HEK293 (cell line): ENCODE results near the gene CHKA.
A peak's percentile ranks its signal among the peaks of the same experiment; 100 is the strongest.

Experiments used
- CTCF ChIA-PET: fragments of 350-600 bp; formaldehyde crosslinking; extraction: SDS; loops from one replicate; lab custom pipeline; 2021; ENCODE audit warnings: antibody characterized with exemption; lab: Yijun Ruan, JAX
- POLR2A ChIA-PET: fragments of 300-600 bp; formaldehyde crosslinking; extraction: SDS; loops from one replicate; lab custom pipeline; 2020; ENCODE audit warnings: antibody characterized with exemption, inconsistent platforms; lab: Yijun Ruan, JAX
- H3K27ac ChIP-seq: fragments of 200-500 bp; sonication (Bioruptor generic); 2 replicates; pipeline ENCODE4 v1.5.1; 2014; ENCODE audit warnings: low read depth, low read length, control low read depth, inconsistent platforms; ENCODE audit errors: extremely low read depth
- H3K36me3 ChIP-seq, 2 experiments: fragments of 200-500 bp in 1 of 2; sonication (Bioruptor generic) in 1 of 2; 1 replicate in 1 of 2; 2 replicates in 1 of 2; pipeline ENCODE4 v1.5.1; 2014 to 2017; ENCODE audit warnings: inconsistent platforms in 2 of 2, low read length in 2 of 2; ENCODE audit not compliant: control insufficient read depth in 2 of 2, insufficient read depth in 1 of 2
- H3K4me1 ChIP-seq: fragments of 200-500 bp; sonication (Bioruptor generic); 2 replicates; pipeline ENCODE4 v1.5.1; 2014; ENCODE audit warnings: mild to moderate bottlenecking, low read length, inconsistent platforms; ENCODE audit not compliant: control insufficient read depth, insufficient read depth
- H3K4me3 ChIP-seq: 2 replicates; pipeline ENCODE4 v1.5.1; 2011; ENCODE audit warnings: low read depth, mild to moderate bottlenecking, control low read depth, low read length, moderate library complexity
- H3K9me3 ChIP-seq: fragments of 200-500 bp; sonication (Bioruptor generic); 2 replicates; pipeline ENCODE4 v1.5.1; 2014; ENCODE audit warnings: low read depth, low read length, inconsistent platforms; ENCODE audit not compliant: control insufficient read depth, insufficient read depth
- HOXA7 ChIP-seq: sonication (generic); formaldehyde crosslinking; IDR thresholded peaks from 2 replicates; pipeline ENCODE4 v1.8.1; 2022; ENCODE audit warnings: missing genetic modification reagents, borderline replicate concordance
- MYNN ChIP-seq: fragments of 450-650 bp; formaldehyde crosslinking; IDR thresholded peaks from 2 replicates; pipeline ENCODE4 v1.5.1; 2016; ENCODE audit warnings: missing biosample characterization, missing genetic modification characterization, borderline replicate concordance
- REPIN1 ChIP-seq: fragments of 450-650 bp; formaldehyde crosslinking; IDR thresholded peaks from 2 replicates; pipeline ENCODE4 v1.5.1; 2017; ENCODE audit warnings: missing biosample characterization, missing genetic modification characterization, low read depth
- SP2 ChIP-seq: fragments of 450-650 bp; formaldehyde crosslinking; IDR thresholded peaks from 2 replicates; pipeline ENCODE4 v1.5.1; 2016; ENCODE audit warnings: missing biosample characterization, missing genetic modification characterization
- ZBTB7A ChIP-seq: fragments of 450-650 bp; formaldehyde crosslinking; IDR thresholded peaks from 2 replicates; pipeline ENCODE4 v1.5.1; 2016; ENCODE audit warnings: low read depth, missing biosample characterization, missing genetic modification characterization
- ZNF121 ChIP-seq: fragments of 450-650 bp; formaldehyde crosslinking; IDR thresholded peaks from 2 replicates; pipeline ENCODE4 v1.5.1; 2016; ENCODE audit warnings: missing biosample characterization, missing genetic modification characterization
- ZNF16 ChIP-seq: fragments of 450-650 bp; formaldehyde crosslinking; IDR thresholded peaks from 2 replicates; pipeline ENCODE4 v1.5.1; 2016; ENCODE audit warnings: low read depth, missing biosample characterization, missing genetic modification characterization
- ZNF175 ChIP-seq: fragments of 450-650 bp; formaldehyde crosslinking; IDR thresholded peaks from 2 replicates; pipeline ENCODE4 v1.5.1; 2016; ENCODE audit warnings: missing biosample characterization, missing genetic modification characterization
- ZNF324 ChIP-seq: fragments of 450-650 bp; formaldehyde crosslinking; IDR thresholded peaks from 2 replicates; pipeline ENCODE4 v1.5.1; 2016; ENCODE audit warnings: missing biosample characterization, missing genetic modification characterization
- ZNF529 ChIP-seq: fragments of 450-650 bp; formaldehyde crosslinking; IDR thresholded peaks from 2 replicates; pipeline ENCODE4 v1.5.1; 2017; ENCODE audit warnings: missing genetic modification characterization, missing biosample characterization; ENCODE audit not compliant: insufficient replicate concordance
- ZNF843 ChIP-seq: fragments of 450-650 bp; formaldehyde crosslinking; IDR thresholded peaks from 2 replicates; pipeline ENCODE4 v1.5.1; 2016; ENCODE audit warnings: missing biosample characterization, missing genetic modification characterization
- TF ChIP-seq, protein P1 (sequence below): fragments of 450-650 bp; formaldehyde crosslinking; IDR thresholded peaks from 2 replicates; pipeline ENCODE4 v1.5.1; 2016; ENCODE audit warnings: missing biosample characterization, missing genetic modification characterization
- TF ChIP-seq, protein P2 (sequence below): sonication (generic); formaldehyde crosslinking; IDR thresholded peaks from 2 replicates; pipeline ENCODE4 v1.8.1; 2022; ENCODE audit warnings: mild to moderate bottlenecking, moderate library complexity, missing genetic modification reagents

CHKA gene

DNA sequence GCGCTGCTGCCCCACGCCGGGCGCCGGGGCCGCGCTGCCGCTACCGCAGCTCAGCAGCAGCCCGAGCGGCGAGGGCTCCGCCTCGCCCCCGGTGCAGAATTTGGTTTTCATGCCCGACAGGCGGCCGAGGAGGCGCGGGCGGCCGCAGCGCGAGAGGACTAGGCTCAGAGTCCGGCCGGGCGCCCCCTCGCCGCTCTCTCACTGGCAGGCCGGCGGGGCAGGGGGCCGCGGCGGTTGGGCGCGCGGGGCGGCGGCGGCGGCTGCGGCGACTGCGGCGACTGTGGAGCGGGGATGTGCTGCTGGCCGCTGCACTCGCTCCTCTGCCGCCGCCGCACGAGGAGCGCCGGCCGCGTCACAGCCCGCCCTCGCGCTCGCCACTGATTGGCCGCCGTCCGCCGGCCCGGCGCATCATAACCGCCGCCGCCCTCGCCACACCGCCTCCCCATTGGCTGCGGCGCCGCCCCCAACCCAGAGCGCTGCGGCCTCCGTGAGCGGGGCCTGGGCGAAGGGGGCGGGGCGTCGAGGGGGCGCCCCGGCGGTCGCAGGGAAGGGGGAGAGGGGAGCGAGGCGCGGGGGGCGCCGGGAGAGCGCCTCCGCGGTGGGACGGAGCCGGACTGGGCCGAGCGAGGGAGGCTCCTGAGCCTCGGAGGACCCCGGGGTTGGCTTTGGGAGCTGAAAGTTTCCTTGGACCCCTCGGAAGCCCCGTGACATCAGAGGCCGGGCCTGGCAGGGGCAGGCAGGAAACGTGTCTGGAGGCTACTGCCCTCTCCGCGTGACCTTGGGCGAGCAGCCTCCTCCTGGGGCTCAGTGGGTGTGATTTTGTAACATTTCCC lies at the start of gene CHKA (continued):
- TF ChIP-seq, protein P1, sequence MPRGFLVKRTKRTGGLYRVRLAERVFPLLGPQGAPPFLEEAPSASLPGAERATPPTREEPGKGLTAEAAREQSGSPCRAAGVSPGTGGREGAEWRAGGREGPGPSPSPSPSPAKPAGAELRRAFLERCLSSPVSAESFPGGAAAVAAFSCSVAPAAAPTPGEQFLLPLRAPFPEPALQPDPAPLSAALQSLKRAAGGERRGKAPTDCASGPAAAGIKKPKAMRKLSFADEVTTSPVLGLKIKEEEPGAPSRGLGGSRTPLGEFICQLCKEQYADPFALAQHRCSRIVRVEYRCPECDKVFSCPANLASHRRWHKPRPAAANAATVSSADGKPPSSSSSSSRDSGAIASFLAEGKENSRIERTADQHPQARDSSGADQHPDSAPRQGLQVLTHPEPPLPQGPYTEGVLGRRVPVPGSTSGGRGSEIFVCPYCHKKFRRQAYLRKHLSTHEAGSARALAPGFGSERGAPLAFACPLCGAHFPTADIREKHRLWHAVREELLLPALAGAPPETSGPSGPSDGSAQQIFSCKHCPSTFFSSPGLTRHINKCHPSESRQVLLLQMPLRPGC (tag by site-specific recombination): no peak
- no peak for TF ChIP-seq REPIN1
- TF ChIP-seq, protein P2, sequence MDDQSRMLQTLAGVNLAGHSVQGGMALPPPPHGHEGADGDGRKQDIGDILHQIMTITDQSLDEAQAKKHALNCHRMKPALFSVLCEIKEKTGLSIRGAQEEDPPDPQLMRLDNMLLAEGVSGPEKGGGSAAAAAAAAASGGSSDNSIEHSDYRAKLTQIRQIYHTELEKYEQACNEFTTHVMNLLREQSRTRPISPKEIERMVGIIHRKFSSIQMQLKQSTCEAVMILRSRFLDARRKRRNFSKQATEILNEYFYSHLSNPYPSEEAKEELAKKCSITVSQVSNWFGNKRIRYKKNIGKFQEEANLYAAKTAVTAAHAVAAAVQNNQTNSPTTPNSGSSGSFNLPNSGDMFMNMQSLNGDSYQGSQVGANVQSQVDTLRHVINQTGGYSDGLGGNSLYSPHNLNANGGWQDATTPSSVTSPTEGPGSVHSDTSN (CRISPR knock-in tag): peak; percentile 79; the same call in 1 of the 2 replicates
- TF ChIP-seq ZNF16: no peak
- TF ChIP-seq ZNF529 (tag by site-specific recombination): no peak
- no peak for TF ChIP-seq HOXA7 (CRISPR knock-in tag)

DNA sequence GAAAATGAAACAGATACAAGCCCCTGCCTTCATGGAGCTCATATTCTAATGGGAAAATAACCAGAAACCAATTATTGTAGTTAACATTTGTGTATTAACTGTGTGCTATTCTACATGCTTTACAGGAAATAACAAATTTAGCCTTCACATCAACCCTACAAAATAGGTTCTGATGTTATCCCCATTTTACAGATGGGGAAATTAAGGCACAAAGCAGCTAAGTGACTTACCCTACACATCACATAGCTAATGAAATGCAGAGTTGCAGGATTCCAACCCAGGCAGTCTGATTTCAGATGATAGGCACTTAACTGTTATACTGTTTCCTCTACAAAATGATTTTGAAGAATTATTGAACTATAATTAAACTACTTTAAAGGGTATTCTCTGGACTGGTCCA lies 48.3 kb upstream of the CHKA start:
- ChIA-PET CTCF (interaction anchor here (0.6 kb wide), 1 partner anchor 79 kb away, joined by 3 read pairs; no protein-coding TSS in a partner anchor), POLR2A (no interaction called here)
- H3K36me3 ChIP-seq: peaks cover 26 to 87% of the 10 kb centered on the region in 2 experiments
- H3K27ac ChIP-seq: no peak overlapping the region
- H3K4me1 ChIP-seq: no peaks in the 10 kb centered on the region
- H3K9me3 ChIP-seq: no peaks in the 10 kb centered on the region
- TF ChIP-seq ZBTB7A (tag by site-specific recombination): no peak
- H3K4me3 ChIP-seq: no peak overlapping the region

DNA sequence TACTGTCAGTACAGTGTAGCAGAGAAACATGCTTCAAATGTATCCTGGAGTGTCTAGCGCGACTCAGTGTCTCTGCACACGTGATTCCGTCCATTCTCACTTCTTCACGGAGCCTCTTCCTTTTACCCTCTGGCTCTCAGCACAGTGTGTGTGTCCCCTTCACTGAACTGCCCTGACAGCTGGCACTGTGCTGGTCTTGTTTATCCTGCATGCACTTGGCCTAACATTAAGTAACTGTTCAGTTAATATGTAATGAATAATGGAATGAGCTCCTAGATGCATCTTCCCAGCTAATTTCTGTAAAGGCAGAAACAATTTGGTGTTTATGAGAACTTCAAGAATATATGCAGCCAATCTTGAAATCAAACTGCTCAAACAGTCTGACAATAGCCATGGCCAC lies 47.5 kb upstream of the CHKA start:
- Histone ChIP-seq H3K9me3 (no peaks in the 10 kb centered on the region), H3K36me3 (peaks cover 20 to 85% of the 10 kb centered on the region in 2 experiments), H3K4me1 (no peaks in the 10 kb centered on the region), H3K4me3 (no peak overlapping the region), H3K27ac (no peak overlapping the region)
- ChIA-PET POLR2A (no interaction called here), CTCF (interaction anchor here (0.6 kb wide), 1 partner anchor 78 kb away, joined by 3 read pairs; no protein-coding TSS in a partner anchor)
- TF ChIP-seq ZNF324 (tag by site-specific recombination) (no peak), MYNN (tag by site-specific recombination) (no peak), ZNF843 (tag by site-specific recombination) (no peak), SP2 (tag by site-specific recombination) (no peak)

DNA sequence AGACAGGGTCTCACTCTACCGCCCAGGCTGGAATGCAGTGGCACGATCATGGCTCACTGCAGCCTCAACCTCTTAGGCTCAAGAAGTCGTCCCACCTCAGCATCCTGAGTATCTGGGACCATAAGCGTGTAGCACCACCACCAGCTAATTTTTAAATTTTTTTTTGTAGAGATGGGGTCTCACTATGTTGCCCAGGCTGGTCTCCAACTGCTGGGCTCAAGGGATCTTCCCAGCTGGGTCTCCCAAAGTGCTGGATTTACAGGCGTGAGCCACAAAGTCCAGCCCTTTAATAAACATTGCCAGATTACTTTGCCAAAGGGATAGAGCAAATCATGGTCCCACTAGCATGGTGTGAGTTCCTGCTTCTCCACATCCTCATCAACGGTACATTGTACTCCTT lies 46.3 kb upstream of the CHKA start:
- no peaks in the 10 kb centered on the region for H3K9me3 ChIP-seq
- no peak overlapping the region for H3K27ac ChIP-seq
- no peak overlapping the region for H3K4me3 ChIP-seq
- ChIA-PET POLR2A (interaction anchor here (0.7 kb wide), 1 partner anchor 20 kb away, joined by 3 read pairs; no protein-coding TSS in a partner anchor), CTCF (no interaction called here)
- TF ChIP-seq ZNF121 (tag by site-specific recombination) (peak; percentile 54; the same call in 1 of the 2 replicates), ZNF175 (tag by site-specific recombination) (no peak)
- peaks cover 14 to 78% of the 10 kb centered on the region in 2 experiments for H3K36me3 ChIP-seq
- H3K4me1 ChIP-seq: no peaks in the 10 kb centered on the region
